Left ventricle myocardium inferior (tissue), 1 donor: ENCODE measurements around the gene UGGT2. TPM values are rescaled to one million over a fixed set of nuclear protein-coding genes. Genes with fewer than 3 reads are reported as not detected.
A peak's percentile ranks its signal among the peaks of the same experiment; 100 is the strongest.

Source experiments
- DNase-seq: peaks from one replicate; pipeline ENCODE4 v3.0.0-alpha.2; 2020
- H3K27ac ChIP-seq: fragments of 200-600 bp; replicated peaks from 2 replicates; pipeline ENCODE4 v1.8.0; 2021
- H3K27me3 ChIP-seq: fragments of 200-600 bp; 2 replicates; pipeline ENCODE4 v1.8.0; 2021; ENCODE audit warnings: low read depth
- H3K36me3 ChIP-seq: fragments of 200-600 bp; 2 replicates; pipeline ENCODE4 v1.8.0; 2021
- H3K4me1 ChIP-seq: fragments of 200-600 bp; 2 replicates; pipeline ENCODE4 v1.8.0; 2021
- H3K4me3 ChIP-seq: fragments of 200-600 bp; 2 replicates; pipeline ENCODE4 v1.8.0; 2021; ENCODE audit warnings: mild to moderate bottlenecking, moderate library complexity
- H3K9me3 ChIP-seq: fragments of 200-600 bp; replicated peaks from 2 replicates; pipeline ENCODE4 v1.8.0; 2021
- intact Hi-C: fragments of 100-400 bp; cut with micrococcal nuclease; formaldehyde crosslinking; loops from one replicate; pipeline ENCODE4 v1.11.0; 2022
- total RNA-seq: library from RNA; stranded (reverse); fragmentation: NEBNext Ultra II Directional; extraction: Animal tissue kit (Norgen Biotek cat#: 25700); gene quantifications from one replicate; pipeline ENCODE4 v1.2.1, GENCODE V29; 2021
- TF ChIP-seq, protein P1 (sequence below): fragments of 200-600 bp; IDR thresholded peaks from 2 replicates; pipeline ENCODE4 v1.8.0; 2021; ENCODE audit warnings: antibody characterized with exemption, mild to moderate bottlenecking, borderline replicate concordance
- donor health status: DM: no; HTN: yes; CAD: no; lungs with severe emphysema.

Gene UGGT2
- total RNA-seq, 1 donor from 2014 or later, result 11.4 TPM

- peak overlapping the region; percentile 66 for H3K4me3 ChIP-seq
- H3K36me3 ChIP-seq, result no peaks in the 10 kb centered on the region
- H3K9me3 ChIP-seq, result no peaks in the 10 kb centered on the region
- no peak overlapping the region for H3K27ac ChIP-seq
- peaks cover 96% of the 10 kb centered on the region for H3K27me3 ChIP-seq
- TF ChIP-seq, protein P1, sequence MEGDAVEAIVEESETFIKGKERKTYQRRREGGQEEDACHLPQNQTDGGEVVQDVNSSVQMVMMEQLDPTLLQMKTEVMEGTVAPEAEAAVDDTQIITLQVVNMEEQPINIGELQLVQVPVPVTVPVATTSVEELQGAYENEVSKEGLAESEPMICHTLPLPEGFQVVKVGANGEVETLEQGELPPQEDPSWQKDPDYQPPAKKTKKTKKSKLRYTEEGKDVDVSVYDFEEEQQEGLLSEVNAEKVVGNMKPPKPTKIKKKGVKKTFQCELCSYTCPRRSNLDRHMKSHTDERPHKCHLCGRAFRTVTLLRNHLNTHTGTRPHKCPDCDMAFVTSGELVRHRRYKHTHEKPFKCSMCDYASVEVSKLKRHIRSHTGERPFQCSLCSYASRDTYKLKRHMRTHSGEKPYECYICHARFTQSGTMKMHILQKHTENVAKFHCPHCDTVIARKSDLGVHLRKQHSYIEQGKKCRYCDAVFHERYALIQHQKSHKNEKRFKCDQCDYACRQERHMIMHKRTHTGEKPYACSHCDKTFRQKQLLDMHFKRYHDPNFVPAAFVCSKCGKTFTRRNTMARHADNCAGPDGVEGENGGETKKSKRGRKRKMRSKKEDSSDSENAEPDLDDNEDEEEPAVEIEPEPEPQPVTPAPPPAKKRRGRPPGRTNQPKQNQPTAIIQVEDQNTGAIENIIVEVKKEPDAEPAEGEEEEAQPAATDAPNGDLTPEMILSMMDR, result no peak
- intact Hi-C loops, result no loop called here
- peak; percentile 13 for DNase-seq
- peaks cover 18% of the 10 kb centered on the region for H3K4me1 ChIP-seq
Observed at GRCh38 chr13:96090240-96091101, 37.3 kb upstream of the UGGT2 start.

DNA sequence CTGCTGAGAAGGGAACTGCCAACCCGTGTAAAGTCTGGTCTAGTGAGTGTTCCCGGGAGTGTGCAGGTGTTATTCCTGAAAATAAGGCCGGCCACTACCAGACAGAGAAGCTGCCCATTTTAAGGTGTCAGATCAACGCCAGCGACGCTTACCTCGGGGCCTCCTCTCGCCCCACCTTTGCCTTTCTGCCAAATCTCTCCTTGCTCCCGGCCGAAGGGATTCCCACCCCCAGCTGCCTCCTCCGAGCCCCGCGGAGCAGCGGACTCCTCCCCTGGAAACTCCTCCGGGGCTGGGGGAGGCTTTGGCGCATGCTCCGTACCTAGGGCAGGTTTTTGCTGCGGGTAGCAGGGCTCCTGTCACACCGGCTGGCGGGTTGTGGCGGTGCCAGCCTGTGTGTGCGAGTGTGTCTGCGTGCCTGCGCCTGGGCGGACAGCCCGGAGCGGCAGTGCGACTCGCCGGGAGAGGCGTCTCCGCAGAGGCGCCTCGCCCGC is 36.6 kb upstream of the UGGT2 start, which contains the start of gene HS6ST3:
HS6ST3 (plus strand) TSS at position 359 of the 491 bp plus-strand sequence.
- Histone ChIP-seq H3K36me3 (no peaks in the 10 kb centered on the region), H3K27ac (no peak within 1 kb of the TSS), H3K4me1 (peaks cover 18% of the 10 kb centered on the region), H3K4me3 (peak within 1 kb of the TSS; percentile 66), H3K27me3 (peaks cover 96% of the 10 kb centered on the region), H3K9me3 (no peaks in the 10 kb centered on the region)
- DNase-seq, result peak; percentile 28
- TF ChIP-seq, protein P1, result no peak
- intact Hi-C loops, result no loop called here

GRCh38 chr13:96089139-96089538 is 35.9 kb upstream of the UGGT2 start:
- DNase-seq, result no peak
- intact Hi-C loops, result no loop called here
- H3K4me1 ChIP-seq, result peaks cover 18% of the 10 kb centered on the region
- H3K36me3 ChIP-seq, result no peaks in the 10 kb centered on the region
- H3K27ac ChIP-seq, result no peak overlapping the region
- TF ChIP-seq, protein P1, result no peak
- peak overlapping the region; percentile 66 for H3K4me3 ChIP-seq
- H3K27me3 ChIP-seq, result peaks cover 96% of the 10 kb centered on the region
- H3K9me3 ChIP-seq, result no peaks in the 10 kb centered on the region

DNA sequence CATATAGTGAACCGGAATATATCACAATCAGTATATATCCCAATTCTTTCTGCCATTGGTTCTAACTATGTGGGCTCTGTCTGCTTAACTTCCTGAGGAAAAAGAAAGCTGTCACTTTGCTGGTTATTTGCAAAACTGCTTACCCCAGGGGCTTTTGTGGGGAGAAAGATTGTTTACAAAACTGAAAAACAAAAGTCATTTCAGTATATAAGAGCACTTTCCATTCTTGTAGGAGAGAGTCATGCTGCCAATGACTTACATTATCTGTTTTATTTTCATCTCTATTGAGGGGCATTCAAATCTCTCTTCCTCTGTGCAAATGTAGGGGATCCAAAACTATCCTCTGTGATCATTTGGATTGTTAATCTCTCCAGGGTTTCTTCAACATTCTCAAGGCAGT is 33.5 kb upstream of the UGGT2 start:
- H3K27me3 ChIP-seq, result peaks cover 83% of the 10 kb centered on the region
- H3K4me3 ChIP-seq, result no peak overlapping the region
- intact Hi-C loops, result no loop called here
- no peak overlapping the region for H3K27ac ChIP-seq
- no peak for DNase-seq
- peaks cover 15% of the 10 kb centered on the region for H3K4me1 ChIP-seq
- H3K36me3 ChIP-seq, result no peaks in the 10 kb centered on the region
- TF ChIP-seq, protein P1, result no peak
- no peaks in the 10 kb centered on the region for H3K9me3 ChIP-seq

- Histone ChIP-seq H3K9me3 (no peaks in the 10 kb centered on the region), H3K36me3 (no peaks in the 10 kb centered on the region), H3K27ac (no peak overlapping the region), H3K4me1 (no peaks in the 10 kb centered on the region), H3K4me3 (no peak overlapping the region), H3K27me3 (peaks cover 55% of the 10 kb centered on the region)
- TF ChIP-seq, protein P1, result no peak
- intact Hi-C loops, result no loop called here
- no peak for DNase-seq
Observed at GRCh38 chr13:96082640-96083039, 29.4 kb upstream of the UGGT2 start.
